AG04450 (cell line): ENCODE results near the gene TRIM8. TPM values are rescaled to one million over a fixed set of nuclear protein-coding genes. Genes with fewer than 3 reads are reported as not detected.
A peak's percentile ranks its signal among the peaks of the same experiment; 100 is the strongest.

Experiments used
- CTCF ChIA-PET: fragments of 300-600, 350-600 bp; formaldehyde crosslinking; extraction: SDS; loops from one replicate; lab custom pipeline; 2022; ENCODE audit warnings: antibody characterized with exemption, inconsistent platforms; lab: Charles Lee
- POLR2A ChIA-PET: fragments of 350-600 bp; formaldehyde crosslinking; extraction: SDS; loops from one replicate; lab custom pipeline; 2021; ENCODE audit warnings: antibody characterized with exemption, inconsistent platforms; lab: Yijun Ruan, JAX
- DNase-seq: peaks from one replicate; pipeline ENCODE4 v3.0.0-alpha.2; 2011; ENCODE audit warnings: low read depth, low spot score
- H3K27ac ChIP-seq: one replicate; pipeline ENCODE4 v1.5.1; 2012; ENCODE audit warnings: low read depth, low read length, control low read depth
- H3K27me3 ChIP-seq: one replicate; pipeline ENCODE4 v1.6.0; 2012; ENCODE audit warnings: low read length; ENCODE audit not compliant: control insufficient read depth, insufficient read depth
- H3K4me3 ChIP-seq: 2 replicates; pipeline ENCODE4 v1.5.1; 2011; ENCODE audit warnings: mild to moderate bottlenecking, low read depth, low read length, control low read depth
- H3K9me3 ChIP-seq: 2 replicates; pipeline ENCODE4 v1.5.1; 2012; ENCODE audit warnings: low read length; ENCODE audit not compliant: control insufficient read depth, insufficient read depth
- CTCF ChIP-seq: IDR thresholded peaks from 2 replicates; pipeline ENCODE4 v1.5.1; 2011; ENCODE audit warnings: low read depth, low read length, control low read depth, inconsistent platforms
- polyA plus RNA-seq: library from polyadenylated mRNA; depleted of rRNA; stranded (reverse); fragments of >200 nt; gene quantifications from 2 replicates; pipeline ENCODE4 v1.2.3, GENCODE V29; 2011

The TRIM8 gene
- polyA plus RNA-seq, 1 experiment = 66.8 TPM

DNA sequence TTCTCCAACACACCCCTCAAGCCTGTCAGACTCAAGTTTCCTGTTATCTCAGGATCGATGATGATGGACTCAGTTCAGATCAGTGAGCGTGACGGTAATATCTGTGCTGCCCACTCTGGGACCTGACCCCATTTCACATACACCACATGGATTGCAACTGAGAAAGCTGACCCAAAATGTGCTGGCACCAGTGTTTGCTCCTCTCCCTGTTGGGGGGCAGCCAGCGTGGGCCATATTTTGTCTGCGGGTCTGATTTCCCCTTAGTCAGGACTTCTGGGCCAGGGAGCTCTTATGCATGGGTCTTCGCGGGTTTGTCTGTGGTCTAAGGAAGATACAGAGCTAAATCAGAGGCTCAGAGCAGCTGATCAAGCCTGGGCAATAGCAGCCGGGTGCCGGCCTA lies 42.6 kb upstream of the TRIM8 start:
- no peak for TF ChIP-seq CTCF
- DNase-seq = no peak
- ChIA-PET POLR2A (interaction anchor here (1.3 to 1.8 kb wide), 2 partner anchors 31 to 99 kb away, joined by 3 to 4 read pairs; partner anchors contain the start of gene ACTR1A), CTCF (interaction anchor here (1.0 kb wide), 1 partner anchor 432 kb away, joined by 3 read pairs; no protein-coding TSS in a partner anchor)
- Histone ChIP-seq H3K27me3 (no peaks in the 10 kb centered on the region), H3K27ac (no peak overlapping the region), H3K4me3 (no peak overlapping the region), H3K9me3 (no peaks in the 10 kb centered on the region)

DNA sequence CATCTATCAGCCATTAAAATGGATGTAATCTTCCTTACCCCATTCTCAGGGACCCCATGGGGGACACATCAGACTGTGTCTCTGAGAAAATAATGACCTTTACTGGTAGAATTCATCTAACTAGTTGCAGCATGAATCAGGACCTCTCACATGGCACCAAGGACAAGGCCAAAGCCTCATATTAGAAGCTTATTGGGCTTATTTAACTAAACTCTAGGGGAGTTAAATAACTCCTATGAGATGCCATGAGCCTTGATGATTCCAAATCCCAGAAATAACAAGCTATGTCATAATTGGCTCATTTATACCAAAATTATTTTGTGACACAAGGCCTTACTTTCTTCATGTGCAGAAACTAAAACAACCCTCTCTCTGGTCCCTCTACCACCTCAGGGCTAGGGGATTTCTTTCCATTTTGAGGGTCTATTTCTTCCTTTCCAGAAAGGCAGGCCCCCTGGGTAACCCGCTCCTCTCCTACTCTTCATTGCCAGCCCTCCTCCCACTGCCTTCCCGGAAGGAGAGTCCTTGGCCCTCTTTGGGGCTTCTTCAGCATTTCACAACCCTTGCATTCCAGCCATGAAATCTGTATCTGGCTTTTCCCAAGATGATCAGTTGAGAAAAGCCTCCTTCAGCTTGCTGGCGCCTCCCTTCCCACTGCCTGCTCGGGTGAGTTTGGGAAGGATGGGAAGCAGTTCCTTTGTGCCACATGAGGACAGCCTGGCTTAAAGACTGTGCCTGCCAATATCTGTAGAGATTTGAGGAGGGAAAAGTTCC lies 41.8 kb upstream of the TRIM8 start:
- POLR2A ChIA-PET = interaction anchor here (1.3 to 1.8 kb wide), 2 partner anchors 30 to 100 kb away, joined by 3 to 4 read pairs; partner anchors contain the start of gene ACTR1A
- peak overlapping the region; percentile 65 for H3K27ac ChIP-seq
- no peaks in the 10 kb centered on the region for H3K9me3 ChIP-seq
- no peak for DNase-seq
- CTCF ChIA-PET = interaction anchor here (1.0 kb wide), 1 partner anchor 433 kb away, joined by 3 read pairs; no protein-coding TSS in a partner anchor
- no peak for TF ChIP-seq CTCF
- no peaks in the 10 kb centered on the region for H3K27me3 ChIP-seq
- no peak overlapping the region for H3K4me3 ChIP-seq

- peak overlapping the region; percentile 89 for H3K27ac ChIP-seq
- CTCF ChIA-PET = interaction anchor here (1.0 kb wide), 2 partner anchors 20 to 28 kb away, joined by 3 to 4 read pairs; no protein-coding TSS in a partner anchor
- POLR2A ChIA-PET = interaction anchor here (0.7 to 2.4 kb wide), 4 partner anchors 17 to 42 kb away, joined by 3 to 10 read pairs (median 4); no protein-coding TSS in a partner anchor
Observed at GRCh38 chr10:102603946-102604345, 40.3 kb upstream of the TRIM8 start.

DNA sequence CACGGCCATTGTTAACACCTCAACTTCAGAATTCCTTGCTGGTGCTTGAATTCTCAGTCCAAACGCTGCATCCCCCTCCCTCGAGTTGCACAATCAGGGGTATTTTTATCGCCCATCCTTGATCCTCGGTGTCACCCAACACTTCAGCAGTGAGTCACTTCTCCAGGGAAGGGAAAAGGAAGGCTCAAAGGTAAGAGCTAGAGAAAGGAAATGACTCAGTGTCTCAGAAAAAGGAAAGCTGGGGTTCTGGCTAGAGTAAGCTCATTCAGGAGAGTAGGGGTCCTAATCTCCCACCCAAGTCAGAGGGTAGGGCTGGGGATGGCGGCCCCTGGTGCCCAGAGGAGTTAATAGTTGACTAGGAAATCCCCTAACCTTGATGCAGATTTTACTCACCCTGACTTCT lies 39.8 kb upstream of the TRIM8 start:
- DNase-seq = peak; percentile 52
- no peaks in the 10 kb centered on the region for H3K9me3 ChIP-seq
- ChIA-PET CTCF (interaction anchor here (1.0 kb wide), 2 partner anchors 20 to 27 kb away, joined by 3 to 4 read pairs; no protein-coding TSS in a partner anchor), POLR2A (interaction anchor here (0.7 to 2.4 kb wide), 7 partner anchors 11 to 153 kb away, joined by 3 to 10 read pairs (median 4); no protein-coding TSS in a partner anchor)
- peak overlapping the region; percentile 4; the same call in 1 of the 2 replicates for H3K4me3 ChIP-seq
- peak overlapping the region; percentile 89 for H3K27ac ChIP-seq
- no peak; the same call in 1 of the 2 replicates for TF ChIP-seq CTCF
- H3K27me3 ChIP-seq = no peaks in the 10 kb centered on the region

More at GRCh38 chr10:102603946-102604345, 40.3 kb upstream of the TRIM8 start:
- Histone ChIP-seq H3K4me3 (peak overlapping the region; percentile 4; the same call in 1 of the 2 replicates), H3K27me3 (no peaks in the 10 kb centered on the region), H3K9me3 (no peaks in the 10 kb centered on the region)
- no peak for TF ChIP-seq CTCF
- no peak for DNase-seq
